Measurements from ENCODE around the gene KCNQ5.

The KCNQ5 gene

DNA sequence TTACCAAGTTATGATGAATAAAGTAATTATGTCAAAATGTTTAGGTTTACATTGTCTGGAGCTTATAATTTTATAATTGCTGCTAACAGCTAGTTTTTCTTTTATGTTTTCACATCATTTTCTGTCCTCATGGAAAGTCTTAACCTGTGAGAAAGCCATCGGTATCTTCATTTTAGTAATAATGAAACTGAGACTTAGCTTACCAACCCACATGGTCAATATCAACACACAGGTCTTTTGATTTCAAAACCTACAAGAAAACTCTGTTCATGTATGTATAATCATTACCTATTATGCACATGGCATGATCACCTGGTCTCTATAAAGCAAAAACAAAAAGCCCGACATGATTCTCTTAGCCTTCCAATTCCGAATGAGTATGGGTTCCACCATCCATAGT lies 61.9 kb downstream of the KCNQ5 start:
- DNase-seq, result no peak

DNA sequence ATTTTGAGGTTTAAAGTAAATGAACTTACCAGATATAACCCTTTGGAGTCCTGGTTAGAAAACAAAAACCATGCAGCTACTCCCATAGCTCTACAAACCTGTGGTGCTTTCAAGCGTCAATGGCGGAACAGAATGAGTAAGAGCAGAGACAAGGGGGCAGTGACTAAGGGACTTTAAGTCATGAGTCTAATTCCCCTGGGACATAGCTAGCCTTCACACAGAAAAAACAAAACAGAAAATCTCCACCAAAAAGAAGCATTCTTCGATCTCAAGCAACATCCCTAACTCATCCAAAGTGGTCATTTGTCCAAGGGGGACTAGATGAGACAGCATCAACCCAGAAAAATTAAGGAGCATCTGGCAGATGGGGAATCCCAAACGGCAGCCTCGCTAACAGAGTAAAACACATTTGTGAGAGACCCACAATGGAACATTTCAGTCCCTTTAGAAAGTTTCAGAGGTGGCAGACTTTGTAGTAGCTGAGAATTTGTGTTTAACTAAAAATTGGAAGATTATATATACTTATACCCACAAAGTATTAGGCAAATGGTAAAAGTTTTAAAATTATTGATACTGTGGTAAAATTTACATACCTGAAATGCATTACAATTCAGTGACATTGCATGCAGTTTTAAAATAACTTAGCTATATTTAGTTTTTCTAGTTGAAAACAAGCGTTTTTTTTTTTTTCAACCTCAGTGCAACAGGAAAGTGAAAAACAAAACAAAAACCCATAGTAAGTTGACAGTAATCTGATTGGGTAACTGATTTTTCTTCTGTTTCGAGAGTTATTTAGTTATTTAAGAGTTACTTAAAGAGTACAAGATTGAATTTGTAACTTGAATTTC lies 67.5 kb downstream of the KCNQ5 start:
- no peak for DNase-seq

- no peak for DNase-seq
These were observed 69.4 kb downstream of the KCNQ5 start for GRCh38 chr6:72691249-72691648.

- no peak for DNase-seq
These were observed 74.2 kb downstream of the KCNQ5 start for GRCh38 chr6:72696055-72696454.

DNA sequence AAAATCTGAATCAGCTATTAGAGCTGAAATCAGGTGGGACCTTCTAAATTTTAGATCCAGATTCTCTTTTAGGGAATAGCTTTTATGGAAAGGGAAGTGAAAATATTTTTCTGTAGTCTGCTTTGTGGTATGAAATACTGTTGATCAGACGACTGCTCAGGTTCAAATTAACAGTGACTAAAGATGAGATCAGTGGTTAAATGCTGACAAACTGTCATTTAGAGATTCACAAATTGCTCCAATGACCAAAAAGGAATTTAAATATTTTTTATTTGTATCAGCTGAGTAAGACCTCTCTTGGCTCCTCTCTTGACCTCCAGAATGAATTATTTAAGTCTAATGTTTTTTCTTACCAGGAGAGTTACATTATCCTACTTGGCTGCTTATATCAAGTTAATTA lies 77.3 kb downstream of the KCNQ5 start:
- DNase-seq, result no peak

DNA sequence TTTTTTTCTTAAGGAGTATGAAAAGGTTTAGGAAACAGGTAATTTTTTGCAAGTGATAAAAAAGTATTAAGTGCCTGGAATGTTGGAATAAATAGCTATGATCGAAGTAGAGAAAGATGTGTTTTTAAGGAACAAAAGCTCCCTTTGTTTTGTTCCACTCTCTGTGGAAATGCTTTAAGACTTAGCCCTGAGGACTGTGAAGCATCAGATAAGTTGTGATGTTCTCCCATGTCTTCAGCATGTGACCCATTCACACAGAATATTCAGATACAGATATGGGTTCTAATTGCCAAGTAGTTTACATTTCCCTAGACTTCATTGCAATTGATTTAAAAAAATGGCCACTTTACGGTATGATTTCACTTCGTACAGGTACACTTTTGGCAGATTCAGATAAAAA lies 80.6 kb downstream of the KCNQ5 start:
- DNase-seq, result no peak

GRCh38 chr6:72703093-72703492 lies 81.2 kb downstream of the KCNQ5 start:
- DNase-seq, result no peak

GRCh38 chr6:72704979-72705378 lies 83.1 kb downstream of the KCNQ5 start:
- DNase-seq, result no peak

GRCh38 chr6:72709431-72709830 lies 87.6 kb downstream of the KCNQ5 start:
- DNase-seq, result no peak

GRCh38 chr6:72711731-72712130 lies 89.9 kb downstream of the KCNQ5 start:
- no peak for DNase-seq

GRCh38 chr6:72712910-72713309 lies 91.0 kb downstream of the KCNQ5 start:
- DNase-seq, result no peak

GRCh38 chr6:72715119-72715518 lies 93.3 kb downstream of the KCNQ5 start:
- DNase-seq, result no peak

DNA sequence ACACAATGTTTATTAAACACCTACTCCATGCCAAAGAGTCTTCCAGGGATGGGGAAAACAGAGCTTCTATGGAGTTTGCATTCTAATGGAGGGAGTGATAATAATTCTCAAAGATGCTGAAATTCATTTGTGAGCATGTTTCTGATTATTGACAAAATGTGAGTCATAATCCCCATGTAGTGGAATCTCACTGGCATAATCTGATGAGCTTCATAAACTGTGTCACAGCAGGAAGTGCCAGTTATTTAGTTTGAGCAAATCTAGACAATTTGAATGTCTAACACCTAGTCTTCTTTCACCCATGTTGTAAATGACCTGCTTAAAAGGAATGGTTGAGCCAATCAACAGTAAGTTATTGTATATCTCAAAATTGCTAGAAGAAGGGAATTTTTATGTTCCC lies 95.1 kb downstream of the KCNQ5 start:
- no peak for DNase-seq

- DNase-seq, result no peak
These were observed 98.6 kb downstream of the KCNQ5 start for GRCh38 chr6:72720464-72720863.

- no peak for DNase-seq
These were observed 99.5 kb downstream of the KCNQ5 start for GRCh38 chr6:72721346-72721745.

GRCh38 chr6:72724545-72724944 lies 102.7 kb downstream of the KCNQ5 start:
- DNase-seq, result no peak

DNA sequence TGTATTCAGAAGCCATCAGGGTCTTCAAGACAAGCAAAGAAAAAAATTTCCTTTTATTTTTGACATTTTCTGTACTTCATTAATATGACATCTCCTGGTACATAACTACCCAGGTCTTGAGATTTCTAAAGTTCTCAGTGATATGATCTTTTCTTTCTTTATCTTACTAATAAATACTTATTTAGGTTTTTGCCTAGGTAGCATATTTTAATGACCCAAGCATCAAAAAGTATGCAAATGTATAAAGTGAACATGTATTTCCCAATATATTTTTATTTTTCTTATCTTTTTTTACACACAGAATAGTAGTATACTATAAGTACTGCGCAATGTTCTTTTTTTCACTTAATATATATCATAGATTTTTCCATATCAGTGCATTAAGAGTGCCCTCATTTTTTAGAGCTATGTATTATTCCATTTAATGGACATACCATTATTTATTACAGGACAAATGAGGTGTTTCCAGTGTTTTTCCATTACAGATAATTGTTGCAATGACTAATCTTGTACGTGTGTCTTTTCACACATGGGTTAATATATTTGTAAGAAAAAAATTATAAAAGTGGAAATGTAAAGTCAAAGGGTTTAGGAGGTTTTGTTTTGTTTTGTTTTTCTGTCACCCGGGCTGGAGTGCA lies 107.0 kb downstream of the KCNQ5 start:
- no peak for DNase-seq

- no peak for DNase-seq
These were observed 111.2 kb downstream of the KCNQ5 start for GRCh38 chr6:72733045-72733444.

DNA sequence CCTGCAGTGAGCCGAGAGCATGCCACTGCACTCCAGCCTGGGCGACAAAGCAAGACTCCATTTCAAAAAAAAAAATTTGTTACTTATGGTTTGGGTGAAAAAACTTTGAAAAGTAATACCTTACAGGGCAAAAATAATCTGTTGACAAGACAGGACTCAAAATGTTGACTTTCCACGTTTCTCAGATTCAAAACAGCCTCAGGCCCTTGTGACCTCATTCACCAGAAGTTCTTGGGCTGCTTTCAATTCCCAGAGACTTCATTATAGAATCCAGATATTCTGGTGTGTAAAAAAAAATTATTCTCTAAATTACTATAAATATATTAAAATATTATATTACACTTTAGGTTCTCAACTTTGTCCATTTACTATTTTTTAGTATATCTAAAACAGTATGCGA lies 116.2 kb downstream of the KCNQ5 start:
- DNase-seq, result no peak

- no peak for DNase-seq
These were observed 117.5 kb downstream of the KCNQ5 start for GRCh38 chr6:72739368-72739779.

- DNase-seq, result no peak
These were observed 118.3 kb downstream of the KCNQ5 start for GRCh38 chr6:72740135-72740534.

GRCh38 chr6:72741083-72741482 lies 119.2 kb downstream of the KCNQ5 start:
- no peak for DNase-seq

- no peak for DNase-seq
These were observed 120.3 kb downstream of the KCNQ5 start for GRCh38 chr6:72742001-72742673.

- no peak for DNase-seq
These were observed 124.4 kb downstream of the KCNQ5 start for GRCh38 chr6:72746276-72746675.

Measured in NCI-H1436 treated with DMSO at 0.1 percent for 48 hours (cell line).